ENCODE measurements around the gene SLC9B2.
A peak's percentile ranks its signal among the peaks of the same experiment; 100 is the strongest.

The SLC9B2 gene

GRCh38 chr4:103085555-103086196, 9.1 kb upstream of the SLC9B2 start:
- in situ Hi-C loops (cut with HindIII; ENCODE audit: low sequenced_read_pairs): no loop called here
- no peak for DNase-seq (ENCODE audit: low read depth)
- no peak for TF ChIP-seq CTCF (IDR thresholded peaks at IDR 0.05; ENCODE audit: low read depth, low read length, missing control alignments)

GRCh38 chr4:103079621-103080020, 3.1 kb upstream of the SLC9B2 start:
- in situ Hi-C loops (cut with HindIII; ENCODE audit: low sequenced_read_pairs): no loop called here

More at GRCh38 chr4:103085555-103086196, 9.1 kb upstream of the SLC9B2 start:
- H3K4me3 ChIP-seq (ENCODE audit: low read depth, low read length): no peak overlapping the region

GRCh38 chr4:103075894-103076746, 441 bp downstream of the SLC9B2 start:
- in situ Hi-C loops (cut with HindIII; ENCODE audit: low sequenced_read_pairs): no loop called here
- H3K4me3 ChIP-seq (ENCODE audit: low read depth, low read length): peak overlapping the region; percentile 70
- DNase-seq (ENCODE audit: low read depth): no peak
- peak; percentile 20 for TF ChIP-seq CTCF (IDR thresholded peaks at IDR 0.05; ENCODE audit: low read depth, low read length, missing control alignments)

More at GRCh38 chr4:103079621-103080020, 3.1 kb upstream of the SLC9B2 start:
- no peak for DNase-seq (ENCODE audit: low read depth)
- no peak for TF ChIP-seq CTCF (IDR thresholded peaks at IDR 0.05; ENCODE audit: low read depth, low read length, missing control alignments)
- no peak overlapping the region for H3K4me3 ChIP-seq (ENCODE audit: low read depth, low read length)

- in situ Hi-C loops (cut with HindIII; ENCODE audit: low sequenced_read_pairs): no loop called here
- DNase-seq (ENCODE audit: low read depth): no peak
- peak overlapping the region; percentile 70 for H3K4me3 ChIP-seq (ENCODE audit: low read depth, low read length)
- no peak for TF ChIP-seq CTCF (IDR thresholded peaks at IDR 0.05; ENCODE audit: low read depth, low read length, missing control alignments)
Observed at GRCh38 chr4:103075435-103075893, 1.1 kb downstream of the SLC9B2 start.

- in situ Hi-C loops (cut with HindIII; ENCODE audit: low sequenced_read_pairs): no loop called here
- no peak for DNase-seq (ENCODE audit: low read depth)
- H3K4me3 ChIP-seq (ENCODE audit: low read depth, low read length): no peak overlapping the region
- no peak for TF ChIP-seq CTCF (IDR thresholded peaks at IDR 0.05; ENCODE audit: low read depth, low read length, missing control alignments)
Observed at GRCh38 chr4:103074744-103075434, 1.7 kb downstream of the SLC9B2 start.

GRCh38 chr4:103073792-103074438, 2.6 kb downstream of the SLC9B2 start:
- in situ Hi-C loops (cut with HindIII; ENCODE audit: low sequenced_read_pairs): no loop called here
- DNase-seq (ENCODE audit: low read depth): no peak
- TF ChIP-seq CTCF (IDR thresholded peaks at IDR 0.05; ENCODE audit: low read depth, low read length, missing control alignments): no peak
- no peak overlapping the region for H3K4me3 ChIP-seq (ENCODE audit: low read depth, low read length)

Measured in astrocyte of the cerebellum (primary cell).